HG03280 (cell line): ENCODE results near the gene MEIOB.
"Not testable (repeated sequence)": the region's sequence is repeated elsewhere in the genome, so short reads cannot be mapped to it uniquely, and the experiment has no call there.

Experiments used
- ATAC-seq: cut with Tn5 transposase; IDR thresholded peaks from one replicate; pipeline ENCODE4 v1.9.1; 2021; ENCODE audit warnings: mild to moderate bottlenecking, moderate library complexity; ENCODE audit not compliant: unreplicated experiment

The MEIOB gene

DNA sequence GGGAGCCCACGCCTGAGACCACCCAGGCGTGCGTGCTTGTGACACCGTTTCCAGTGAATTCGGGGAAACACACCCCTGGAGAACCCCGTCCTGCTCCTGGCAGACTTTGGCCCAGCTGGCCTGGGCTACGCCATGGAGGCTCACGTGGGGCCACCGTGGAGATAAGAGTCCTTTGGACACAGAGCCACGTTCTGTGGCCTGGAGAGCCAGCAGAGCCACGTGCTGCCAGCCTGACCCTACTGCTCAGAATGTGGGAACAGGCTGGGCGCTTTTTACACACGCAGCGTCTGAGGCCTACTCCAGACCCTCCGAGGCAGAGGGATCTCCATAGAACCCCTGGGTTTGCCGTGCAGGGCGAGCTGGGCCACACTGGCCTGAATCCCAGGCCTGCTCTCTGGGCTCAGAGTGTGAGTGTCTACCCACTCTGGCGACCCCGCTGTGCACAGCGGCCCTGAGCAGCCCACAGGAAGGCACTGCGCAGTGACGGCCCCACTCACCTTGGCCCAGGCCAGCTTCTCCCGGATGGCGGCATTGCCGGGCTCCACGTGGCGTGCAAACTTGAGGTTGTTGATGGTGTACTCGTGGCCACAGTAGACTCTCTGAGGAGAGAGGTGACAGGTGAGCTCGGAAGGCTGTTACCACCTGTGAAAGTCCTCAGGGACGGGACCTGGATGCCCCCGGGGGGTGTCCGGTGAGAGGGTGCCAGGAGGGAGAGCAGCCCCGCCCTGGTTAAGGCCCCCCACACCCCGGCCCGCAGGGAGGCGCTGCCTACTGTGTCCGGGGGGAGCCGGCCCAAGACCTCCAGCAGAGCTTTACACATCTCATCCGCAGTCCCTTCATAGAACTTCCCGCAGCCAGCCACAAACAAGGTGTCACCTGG, 55.3 kb downstream of the MEIOB start:
- ATAC-seq, result no peak

DNA sequence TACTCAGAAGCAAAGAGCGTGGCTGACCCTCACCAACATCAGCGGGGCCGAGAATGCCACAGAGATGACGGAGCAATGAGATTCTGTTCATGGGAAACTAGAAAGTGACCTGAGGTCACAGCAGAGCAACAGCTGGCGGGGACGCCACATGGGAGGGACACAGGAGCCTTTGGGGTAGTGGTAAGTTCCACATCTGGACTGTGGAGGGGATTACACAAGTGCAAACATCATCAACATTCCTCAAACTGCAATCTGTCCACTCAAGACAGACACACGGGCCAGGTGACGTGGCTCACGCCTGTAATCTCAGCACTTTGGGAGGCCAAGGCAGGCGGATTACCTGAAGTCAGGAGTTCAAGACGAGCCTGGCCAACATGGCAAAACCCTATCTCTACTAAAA, 56.5 kb downstream of the MEIOB start:
- no peak for ATAC-seq

DNA sequence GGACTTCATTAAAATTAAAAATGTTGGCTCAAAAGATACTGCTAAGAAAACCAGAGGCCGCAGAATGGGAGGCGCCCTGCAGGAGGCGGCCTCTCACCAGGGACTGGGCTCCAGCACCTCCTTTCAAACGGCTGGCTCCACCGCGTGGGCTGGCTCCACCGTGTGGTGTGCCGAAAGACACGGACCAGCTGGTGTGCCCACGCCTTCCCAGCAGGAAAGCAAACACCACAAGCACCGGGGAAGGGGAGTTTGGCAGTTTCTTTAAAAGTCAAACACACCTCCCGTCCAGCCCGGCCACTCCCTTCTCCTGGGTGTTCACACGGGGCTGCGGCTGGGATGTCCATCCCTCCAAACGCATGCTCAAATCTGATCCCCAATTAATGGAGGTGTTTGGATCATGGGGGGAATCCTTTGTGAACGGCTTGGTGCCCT, 59.2 kb downstream of the MEIOB start:
- no peak for ATAC-seq

DNA sequence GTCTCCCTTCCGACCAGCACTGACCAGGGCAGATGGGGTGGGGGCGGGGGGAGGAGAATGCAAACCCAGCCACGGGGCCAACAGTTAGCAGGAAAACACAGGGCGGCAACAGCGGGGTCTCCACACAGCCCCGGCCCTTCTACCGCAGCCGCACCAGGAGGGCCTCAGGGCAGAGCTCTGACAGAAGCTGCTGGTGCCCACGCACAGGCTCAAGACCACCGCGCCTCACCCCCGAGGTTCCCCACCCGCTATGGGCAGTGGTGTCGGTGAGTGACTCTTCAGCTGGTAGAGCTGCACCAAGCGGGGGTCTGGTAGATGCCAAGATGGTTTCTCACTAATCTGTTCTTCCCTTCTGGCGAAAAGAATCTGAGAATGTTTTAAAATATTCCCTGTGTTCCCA, 61.4 kb downstream of the MEIOB start:
- no peak for ATAC-seq

DNA sequence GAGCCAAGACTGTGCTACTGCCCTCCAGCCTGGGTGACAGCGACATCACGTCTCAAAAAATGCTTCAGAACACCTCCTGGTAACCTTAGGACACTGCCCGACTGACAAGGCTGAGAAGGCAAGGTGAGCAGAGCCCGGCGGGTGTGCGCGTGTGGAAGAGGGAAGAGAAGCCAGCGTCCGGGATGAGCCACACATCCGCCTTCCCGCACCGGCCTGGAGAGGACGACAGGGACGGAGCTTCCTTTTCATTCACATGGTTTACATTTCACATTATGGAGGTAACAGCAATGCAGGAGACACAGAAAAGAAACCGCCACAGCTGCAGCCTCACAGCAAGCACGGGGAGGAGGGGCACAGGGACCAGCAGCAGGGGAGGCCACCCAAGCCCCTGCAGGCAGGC, 61.9 kb downstream of the MEIOB start:
- no peak for ATAC-seq

DNA sequence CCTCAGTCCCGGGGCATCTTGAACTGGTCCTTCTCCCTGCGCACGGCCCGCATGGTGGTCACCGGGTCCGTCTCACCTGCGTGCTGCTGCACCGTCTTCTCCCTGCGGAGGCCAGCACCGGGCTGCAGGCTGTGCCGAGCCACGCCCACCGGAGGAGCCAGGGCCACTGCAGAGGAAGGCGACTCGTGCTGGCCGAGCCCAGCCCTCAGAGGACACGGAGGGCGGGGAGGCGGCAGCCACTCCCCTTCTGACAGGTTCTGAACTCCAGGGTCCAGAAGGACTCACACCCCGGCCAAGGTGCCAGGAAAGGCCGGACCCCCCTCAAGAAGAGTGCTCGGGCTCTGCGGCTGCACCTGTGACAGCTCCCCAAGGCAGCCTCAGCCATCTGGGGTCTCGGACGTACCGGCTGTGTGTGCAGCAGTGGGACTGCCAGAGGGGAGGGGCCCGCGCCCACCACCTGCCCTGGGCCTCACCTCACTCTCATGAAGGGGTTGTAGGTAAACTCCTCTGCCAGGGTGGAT, 62.6 kb downstream of the MEIOB start:
- ATAC-seq, result no peak

DNA sequence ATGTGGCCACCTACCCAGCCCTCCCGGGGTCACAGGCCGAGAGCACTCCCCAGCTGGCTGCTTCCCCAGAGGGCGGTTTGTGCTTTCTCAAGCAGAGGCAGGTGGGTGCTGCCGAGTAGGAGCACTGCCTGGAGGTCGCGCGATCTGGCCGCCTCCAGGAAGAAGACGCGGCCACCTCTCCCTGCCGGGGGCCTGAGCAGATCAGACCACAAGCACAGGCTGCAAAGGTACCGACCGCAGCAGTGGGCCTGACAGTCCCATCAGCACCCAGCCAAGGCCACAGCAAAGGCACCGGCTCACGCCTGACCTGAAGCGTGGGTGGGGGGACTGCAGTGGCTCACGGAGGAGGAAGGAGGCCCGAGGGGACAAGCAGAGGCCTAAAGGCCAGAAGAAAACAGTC, 63.3 kb downstream of the MEIOB start:
- no peak for ATAC-seq

DNA sequence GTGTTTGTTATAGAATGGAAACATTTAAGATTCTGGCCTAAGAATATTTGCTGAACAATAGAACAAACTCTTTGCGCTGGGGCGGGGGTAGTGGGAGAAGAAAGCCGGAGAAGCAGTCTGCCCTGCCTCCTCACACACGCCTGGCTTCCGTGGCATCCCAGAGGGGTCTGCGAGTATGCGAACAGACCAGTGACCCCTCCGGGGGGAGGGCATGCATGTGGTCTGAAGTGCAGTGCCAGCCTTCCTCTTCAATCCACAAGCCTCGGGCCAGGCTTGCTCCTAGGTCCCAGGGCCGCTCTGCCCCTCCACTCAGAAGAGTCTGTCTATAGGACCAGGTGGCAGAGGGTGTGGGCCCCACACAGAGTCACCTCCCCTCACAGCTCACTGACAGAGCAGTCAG, 64.3 kb downstream of the MEIOB start:
- no peak for ATAC-seq

DNA sequence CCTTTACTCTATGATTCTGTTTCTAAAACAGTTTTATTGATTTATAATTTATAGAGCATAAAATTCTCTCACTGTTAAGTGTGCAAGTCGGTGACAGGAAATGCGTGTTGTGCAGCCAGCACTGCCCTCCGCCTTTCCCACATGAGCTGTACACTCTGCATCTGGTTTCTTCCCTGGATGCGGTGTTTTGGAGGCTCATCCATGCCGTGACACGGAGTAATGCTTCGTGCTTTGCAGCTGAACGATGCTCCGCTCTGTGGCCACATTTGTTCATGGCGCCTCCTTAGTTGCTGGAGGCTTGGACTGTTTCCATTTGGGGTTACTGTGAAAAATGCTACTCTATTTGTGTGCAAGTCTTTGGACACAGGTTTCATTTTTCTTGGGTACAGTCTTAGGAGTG, 71.3 kb downstream of the MEIOB start:
- no peak for ATAC-seq

DNA sequence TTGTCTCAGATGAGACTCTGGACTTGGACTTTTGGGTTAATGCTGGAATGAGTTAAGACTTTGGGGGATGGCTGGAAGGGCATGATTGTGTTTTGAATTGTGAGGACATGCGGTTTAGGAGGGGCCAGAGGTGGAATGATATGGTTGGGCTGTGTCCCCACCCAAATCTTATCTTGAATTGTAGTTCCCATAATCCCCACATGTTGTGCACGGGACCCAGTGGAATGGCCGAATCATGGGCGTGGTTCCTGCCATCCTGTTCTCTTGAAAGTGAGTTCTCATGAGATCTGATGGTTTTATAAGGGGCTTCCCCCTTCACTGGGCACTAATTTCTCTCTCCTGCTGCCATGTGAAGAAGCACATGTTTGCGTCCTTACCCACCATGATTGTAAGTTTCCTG, 72.7 kb downstream of the MEIOB start:
- ATAC-seq, result not testable (repeated sequence)

DNA sequence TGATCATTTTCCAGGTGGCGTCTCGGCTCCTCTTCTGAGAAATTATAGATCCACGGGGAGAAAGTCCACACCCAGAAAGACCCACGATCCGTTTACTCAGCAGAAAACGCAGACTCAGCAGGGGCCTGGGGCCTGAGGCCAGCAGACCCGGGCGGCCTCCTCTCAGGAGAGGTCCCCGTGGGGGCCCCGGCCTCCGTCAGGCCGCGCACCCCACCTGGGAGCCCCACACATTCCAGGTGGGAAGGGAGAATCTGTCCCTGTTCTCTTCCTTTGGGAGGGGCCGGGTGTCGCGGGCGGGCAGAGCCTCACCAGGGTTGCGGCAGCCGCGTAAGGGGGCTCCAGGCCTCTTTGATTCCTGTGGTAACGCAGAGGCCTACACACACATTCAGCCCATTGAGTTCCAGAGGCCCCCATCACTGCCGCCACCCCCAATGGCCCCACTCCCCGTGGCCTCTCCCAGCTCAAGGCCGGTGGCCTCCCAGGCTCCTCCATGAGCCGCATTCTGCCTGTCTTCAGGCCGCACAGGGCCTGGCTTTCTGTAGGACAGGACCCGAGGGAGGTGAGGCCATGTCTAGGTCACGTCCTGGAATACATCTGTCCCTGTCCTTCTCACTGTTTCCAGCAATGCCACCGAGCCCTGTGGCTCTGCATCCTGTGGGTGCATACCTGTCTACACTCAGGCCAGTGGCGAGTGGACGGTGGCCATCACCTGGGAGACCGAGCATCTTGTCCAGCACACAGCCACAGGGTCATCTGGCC, 76.9 kb downstream of the MEIOB start:
- ATAC-seq, result no peak

DNA sequence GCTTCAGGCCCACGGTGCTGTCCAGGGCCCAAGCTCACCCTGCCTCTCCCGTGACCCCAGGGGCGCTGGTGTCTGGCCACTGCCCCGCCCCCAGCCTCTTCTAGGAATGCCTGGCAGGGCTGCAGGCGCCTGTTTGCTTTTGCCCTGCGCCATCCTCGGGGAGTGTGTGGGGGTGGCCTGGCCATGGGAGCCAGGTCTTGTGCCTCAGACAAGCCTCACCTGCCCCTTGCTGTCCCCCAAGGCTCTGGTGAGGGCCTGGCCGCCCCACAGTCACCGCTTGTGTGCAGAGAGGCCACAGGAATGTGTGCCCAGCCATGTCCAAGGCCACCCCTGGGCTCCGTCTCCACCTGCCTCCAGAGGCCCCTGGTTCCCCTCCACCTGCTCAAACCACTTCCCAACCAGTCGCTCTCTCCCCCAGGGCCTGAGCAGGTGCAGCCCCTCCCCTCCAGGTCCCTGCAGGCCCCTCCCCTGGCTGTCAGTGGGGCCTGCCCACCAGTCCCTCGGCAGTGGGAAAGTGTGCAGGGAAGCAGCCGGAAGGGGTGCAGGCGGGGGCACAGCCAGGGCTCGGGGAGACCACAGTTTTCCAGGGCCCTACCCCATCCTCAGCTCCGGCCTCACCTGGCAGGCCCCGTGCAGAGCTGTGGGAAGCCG, 77.6 kb downstream of the MEIOB start:
- no peak for ATAC-seq

DNA sequence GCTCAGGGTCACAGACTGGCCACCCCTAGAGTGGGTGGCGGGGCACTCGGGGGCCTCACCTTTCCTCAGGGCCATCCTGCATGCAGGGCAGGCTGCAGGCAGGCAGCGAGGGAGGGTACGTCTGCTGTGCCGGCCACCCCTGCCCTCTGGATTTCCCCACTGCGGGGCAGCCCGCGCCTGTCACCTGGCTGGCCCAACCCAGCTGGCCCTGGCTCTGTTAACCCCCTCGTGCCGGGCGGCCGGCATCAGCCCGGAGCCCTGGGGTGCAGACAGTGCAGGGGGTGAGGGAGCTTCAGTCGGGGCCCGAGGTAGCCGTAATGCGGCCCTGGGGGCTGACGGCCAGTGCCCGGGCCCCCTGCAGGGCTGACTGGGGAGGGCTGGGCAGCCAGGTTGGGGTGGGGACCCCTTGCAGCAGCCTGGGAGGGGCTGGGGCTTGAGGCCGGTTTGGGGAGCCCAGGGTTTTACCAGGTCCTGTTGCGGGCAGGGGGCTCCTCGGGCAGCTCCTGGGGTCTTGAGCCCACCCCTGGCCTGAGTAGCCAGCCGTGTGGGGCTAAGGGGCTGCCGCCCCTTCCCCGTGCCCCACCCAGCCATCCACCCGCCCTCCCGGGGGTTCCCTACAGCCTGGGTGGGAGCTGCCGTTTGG, 78.3 kb downstream of the MEIOB start, which contains the start of gene IGFALS:
Gene IGFALS (minus strand): TSS at position 128 of the 643 bp plus-strand sequence. CDS start 53 bp downstream, at position 75.
- no peak for ATAC-seq

DNA sequence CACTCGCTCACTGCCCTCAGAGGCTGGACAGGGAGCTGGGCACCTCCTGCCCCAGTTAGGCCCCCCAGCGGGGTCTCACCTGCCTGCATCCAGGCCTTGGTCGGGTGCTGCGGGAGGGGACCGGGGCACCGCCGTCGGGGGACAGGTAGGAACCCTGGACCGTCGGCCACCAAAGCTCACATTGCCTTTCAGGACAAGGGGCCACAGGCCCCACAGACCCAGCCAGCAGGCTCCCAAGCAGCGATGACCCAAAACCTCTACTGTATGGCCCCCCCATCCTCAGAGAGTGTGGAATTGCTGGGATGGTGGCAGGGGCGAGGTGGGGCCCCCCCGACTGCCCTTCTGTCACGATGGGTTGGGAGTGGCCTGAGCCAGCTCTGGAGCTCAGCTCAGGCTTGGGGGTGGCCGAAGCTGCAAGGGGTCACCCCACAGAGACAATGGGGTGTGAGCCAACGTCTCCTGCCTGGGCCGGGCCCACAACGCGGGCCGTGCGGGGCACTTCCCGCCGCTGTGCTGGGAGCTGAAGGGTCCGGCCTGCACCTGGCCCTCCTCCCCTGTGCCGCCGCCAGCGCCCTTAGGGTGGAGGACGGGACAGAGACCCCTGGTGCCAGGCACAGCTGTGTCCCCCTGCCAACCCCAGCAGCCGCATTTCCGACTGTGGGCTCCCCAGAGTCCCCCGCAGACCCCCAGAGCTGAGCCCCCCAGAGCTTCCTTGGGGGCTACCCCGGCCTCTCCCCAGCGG, 79.0 kb downstream of the MEIOB start:
- ATAC-seq, result no peak

DNA sequence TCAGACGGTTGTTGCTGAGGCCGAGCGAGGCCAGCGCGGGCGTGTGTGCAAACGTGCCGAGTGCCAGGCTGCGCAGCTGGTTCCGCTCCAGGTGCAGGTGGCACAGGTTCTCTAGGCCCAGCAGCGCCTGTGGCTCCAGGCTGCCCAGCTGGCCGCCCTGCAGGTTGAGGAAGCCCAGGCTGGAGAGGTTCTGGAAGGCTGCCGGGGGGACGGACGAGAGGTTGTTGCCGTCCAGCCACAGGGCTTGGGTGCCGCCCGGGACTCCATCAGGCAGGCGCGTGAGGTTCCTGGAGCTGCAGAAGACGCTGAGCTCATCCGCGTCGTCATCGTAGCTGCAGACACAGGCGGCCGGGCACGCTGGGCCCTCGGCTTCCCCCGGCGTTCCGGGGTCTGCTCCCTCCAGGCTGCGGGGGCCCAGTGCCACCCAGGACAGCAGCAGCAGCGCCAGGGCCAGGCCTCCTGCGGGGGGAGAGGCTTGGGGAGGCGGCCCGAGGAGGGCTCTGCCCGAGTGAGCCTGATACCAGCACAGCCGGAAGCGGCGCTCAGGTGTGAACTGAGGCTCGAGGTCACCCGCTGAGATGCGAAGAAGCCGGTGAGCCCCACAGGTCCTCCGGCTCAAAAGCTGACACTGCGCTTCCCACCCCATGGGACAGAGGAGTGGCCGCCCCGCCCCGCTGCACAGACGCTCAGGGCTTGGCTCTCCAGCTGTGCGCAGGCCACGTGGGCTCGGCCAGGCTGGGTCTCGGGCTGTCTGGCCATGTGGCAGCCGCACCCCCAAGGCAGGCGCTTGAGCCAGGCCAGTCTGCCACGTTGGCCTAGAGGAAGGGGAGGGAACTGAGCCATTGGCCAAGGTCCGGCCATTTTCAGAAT, 79.8 kb downstream of the MEIOB start:
- ATAC-seq, result no peak

DNA sequence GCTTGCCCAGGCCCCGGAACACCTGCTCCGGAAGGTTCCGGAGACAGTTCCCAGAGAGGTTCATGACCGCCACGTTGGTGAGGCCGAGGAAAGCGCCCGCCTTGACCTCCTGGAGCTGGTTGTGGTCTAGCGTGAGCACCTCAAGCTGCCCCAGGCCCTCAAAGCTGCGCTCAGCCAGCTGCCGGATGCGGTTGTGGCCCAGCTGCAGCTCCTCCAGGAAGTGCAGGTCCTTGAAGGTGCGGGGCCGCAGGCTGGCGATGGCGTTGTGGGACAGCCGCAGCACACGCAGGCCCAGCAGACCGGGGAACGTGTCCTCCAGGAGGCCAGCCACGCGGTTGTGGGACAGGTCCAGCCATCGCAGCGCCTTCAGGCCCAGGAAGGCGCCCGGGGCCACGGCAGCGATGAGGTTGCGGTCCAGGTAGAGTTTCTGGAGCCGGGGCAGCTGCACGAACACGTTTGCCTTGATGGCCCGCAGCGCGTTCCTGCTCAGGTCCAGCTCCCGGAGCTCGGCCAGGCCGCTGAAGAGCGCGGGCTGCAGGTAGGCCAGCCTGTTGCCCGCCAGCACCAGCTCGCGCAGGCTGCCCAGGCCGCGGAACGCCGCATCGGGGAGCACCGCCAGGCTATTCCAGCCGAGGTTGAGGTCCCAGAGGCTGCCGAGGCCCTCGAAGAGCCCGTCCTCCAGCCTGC, 80.6 kb downstream of the MEIOB start:
- ATAC-seq, result no peak

DNA sequence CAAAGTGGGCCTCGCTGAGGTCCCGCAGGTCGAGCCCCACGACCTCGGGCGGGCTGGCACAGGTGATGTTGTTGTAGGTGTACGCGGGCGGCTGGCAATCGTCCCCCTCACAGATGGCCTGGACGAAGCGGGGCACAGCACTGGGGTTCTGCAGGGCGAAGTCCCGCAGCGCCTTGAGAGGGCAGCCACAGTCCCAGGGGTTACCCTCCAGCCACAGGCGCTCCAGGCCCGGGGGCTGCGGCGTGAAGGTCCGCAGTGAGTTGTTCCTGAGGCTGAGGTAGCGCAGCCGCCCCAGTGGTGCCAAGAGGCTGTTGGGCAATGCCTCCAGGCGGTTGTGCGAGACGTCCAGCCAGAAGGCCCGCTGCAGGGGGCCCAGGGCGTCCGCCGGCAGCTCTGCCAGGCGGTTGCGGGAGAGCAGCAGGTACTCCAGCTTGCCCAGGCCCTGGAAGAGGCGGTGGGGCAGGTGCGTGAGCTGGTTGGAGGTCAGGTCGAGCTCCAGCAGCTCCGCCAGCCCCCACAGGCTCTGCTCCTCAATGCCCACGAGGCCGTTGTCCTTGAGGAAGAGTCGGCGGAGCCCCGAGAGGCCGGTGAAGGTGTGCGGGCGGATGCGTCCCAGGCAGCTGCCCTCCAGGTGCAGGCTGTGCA, 81.2 kb downstream of the MEIOB start:
- no peak for ATAC-seq

DNA sequence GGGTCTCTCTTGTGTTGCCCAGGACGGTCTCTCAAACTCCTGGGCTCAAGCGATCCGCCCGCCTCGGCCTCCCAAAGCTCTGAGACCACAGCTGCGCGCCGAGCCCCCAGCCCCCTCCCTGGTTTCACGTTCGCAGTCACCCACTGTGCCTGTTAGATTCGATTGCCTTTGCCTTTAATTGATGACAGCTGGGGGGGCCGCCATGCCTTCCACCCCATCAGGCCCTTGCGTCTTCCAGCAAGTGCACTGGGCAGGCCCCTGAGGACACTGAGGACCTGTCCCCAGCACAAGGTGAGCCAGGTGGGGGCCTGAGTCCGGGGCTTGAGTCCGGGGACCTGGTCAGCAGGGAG, 81.7 kb downstream of the MEIOB start:
- no peak for ATAC-seq
